Activated T-cell treated with anti-CD3 and anti-CD28 coated beads for 24 hours (primary cell): ENCODE data around the gene TPST1.
"Not testable (repeated sequence)": the region's sequence is repeated elsewhere in the genome, so short reads cannot be mapped to it uniquely, and the experiment has no call there.

Source experiments
- DNase-seq: peaks from one replicate; pipeline ENCODE4 v3.0.0-alpha.2; 2020; ENCODE audit warnings: low read depth

Gene TPST1

DNA sequence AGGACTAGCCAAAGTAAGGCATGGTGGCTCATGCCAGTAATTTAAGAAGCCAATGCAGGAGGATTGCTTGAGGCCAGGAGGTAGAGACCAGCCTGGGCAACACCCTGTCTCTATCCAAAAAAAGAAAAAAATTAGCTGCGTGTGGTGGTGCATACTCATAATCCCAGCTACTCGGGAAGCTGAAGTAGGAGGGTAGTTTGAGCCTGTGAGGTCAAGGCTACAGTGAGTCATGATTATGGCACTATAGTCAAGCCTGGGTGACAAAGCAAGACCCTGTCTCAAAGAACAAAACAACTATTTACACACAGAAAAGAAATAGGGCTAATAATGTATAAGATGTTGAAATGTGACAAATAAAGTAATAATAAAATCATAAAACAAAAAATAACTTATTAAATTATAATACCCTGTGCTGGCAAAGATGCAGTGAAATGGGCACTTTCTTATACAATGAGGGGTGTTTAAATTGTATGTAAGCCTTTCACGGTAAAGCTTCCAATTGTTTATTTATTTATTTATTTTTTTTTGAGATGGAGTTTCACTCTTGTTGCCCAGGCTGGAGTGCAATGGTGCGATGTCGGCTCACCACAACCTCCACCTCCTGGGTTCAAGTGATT is 175.2 kb downstream of the TPST1 start:
- no peak for DNase-seq

DNA sequence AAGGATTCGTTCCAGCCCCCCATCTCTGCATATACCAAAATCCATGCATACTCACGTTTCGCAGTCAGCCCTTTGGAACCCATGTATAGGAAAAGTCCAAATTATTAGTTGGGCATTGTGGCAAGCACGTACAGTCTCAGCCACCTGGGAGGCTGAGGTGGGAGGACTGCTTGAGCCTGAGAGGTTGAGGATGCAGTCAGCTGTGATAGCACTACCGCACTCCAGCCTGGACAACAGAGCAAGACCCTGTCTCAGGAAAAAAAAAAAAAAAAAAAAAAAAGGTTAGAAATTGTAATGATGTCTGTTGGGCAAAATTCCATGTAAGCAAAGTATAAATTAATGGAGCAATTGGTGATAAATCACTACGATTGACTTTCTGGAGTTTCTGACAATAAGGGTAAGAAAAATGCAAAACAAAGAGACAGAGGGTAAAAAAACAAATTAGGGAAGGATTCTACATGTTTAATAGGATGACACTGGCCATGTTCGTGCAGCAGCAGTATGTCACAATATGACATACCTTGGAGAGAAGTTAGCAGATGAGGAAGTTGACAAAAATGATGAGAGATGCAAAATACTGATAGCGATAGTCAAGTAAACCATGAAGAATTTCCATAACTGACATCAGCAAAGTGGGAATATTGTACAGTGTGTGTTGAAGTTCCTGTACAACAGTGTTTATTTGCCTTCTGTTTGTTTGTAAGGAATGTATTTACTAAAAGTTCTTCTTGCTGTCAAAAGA is 177.2 kb downstream of the TPST1 start:
- not testable (repeated sequence) for DNase-seq

DNA sequence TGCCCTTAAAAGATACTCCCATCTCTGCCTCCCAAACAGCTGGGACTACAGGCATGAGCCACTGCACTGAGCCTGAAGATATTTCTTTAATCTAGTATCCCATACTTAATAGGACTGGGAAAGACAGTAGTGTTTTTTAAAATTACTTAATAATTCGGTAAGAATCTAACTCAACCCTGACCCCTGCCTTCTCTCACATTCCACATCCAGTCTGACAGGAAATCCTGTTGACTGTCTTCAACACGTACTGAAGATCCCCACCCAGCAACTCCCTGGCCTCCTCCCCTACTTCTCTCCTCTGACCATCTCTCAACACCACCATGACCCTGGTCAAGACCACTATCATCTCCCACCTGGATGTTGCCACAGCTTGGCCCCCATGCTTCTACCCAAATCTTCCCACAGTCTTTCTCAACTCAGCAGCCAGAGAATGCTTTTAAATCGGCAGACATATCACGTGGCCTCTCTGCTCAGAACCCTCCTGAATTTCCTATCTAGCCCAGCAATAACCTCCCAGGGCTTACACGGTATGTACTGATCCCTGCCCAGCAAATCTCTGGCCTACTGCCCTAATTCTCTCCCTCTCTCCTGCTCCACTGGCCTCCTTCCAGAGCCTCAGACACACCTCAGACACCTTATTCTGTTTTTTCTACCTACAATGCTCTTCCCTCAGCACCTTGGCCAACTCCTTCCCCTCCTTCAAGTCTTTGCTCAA is 180.2 kb downstream of the TPST1 start:
- not testable (repeated sequence) for DNase-seq

DNA sequence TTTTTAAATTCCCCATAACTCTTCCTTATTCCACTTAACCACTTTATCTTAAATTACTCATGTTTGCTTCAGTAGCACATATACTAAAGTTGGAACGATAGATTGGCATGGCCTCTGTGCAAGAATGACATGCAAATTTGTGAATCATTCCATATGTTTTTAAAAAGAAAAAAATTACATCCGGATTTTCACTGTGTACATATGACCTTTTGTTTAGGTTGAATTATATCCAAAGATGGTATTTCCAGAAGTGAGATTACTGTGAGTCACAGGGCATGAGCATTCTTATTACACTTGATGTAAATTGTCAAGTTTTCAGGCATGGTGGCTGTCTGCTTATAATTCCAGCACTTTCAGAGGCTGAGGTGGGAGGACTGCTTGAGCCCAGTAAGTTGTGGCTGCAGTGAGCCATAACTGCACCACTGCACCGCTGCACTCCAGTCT is 190.0 kb downstream of the TPST1 start:
- DNase-seq = not testable (repeated sequence)

DNA sequence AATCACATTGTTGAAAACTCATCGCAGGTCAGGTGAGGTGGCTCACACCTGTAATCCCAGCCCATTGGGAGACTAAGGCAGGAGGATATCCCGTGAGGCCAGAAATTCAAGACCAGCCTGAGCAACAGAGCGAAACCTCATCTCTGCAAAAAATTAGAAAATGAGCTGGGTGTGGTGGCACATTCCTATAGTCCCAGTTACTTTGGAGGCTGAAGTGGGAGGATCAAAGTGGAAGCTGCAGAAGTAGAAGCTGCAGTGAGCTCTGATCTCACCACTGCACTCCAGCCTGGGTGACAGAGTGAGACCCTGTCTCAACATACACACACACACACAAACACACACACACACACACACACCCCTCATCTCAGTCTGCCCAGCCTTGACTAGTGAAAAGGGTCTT is 190.9 kb downstream of the TPST1 start:
- DNase-seq = not testable (repeated sequence)

DNA sequence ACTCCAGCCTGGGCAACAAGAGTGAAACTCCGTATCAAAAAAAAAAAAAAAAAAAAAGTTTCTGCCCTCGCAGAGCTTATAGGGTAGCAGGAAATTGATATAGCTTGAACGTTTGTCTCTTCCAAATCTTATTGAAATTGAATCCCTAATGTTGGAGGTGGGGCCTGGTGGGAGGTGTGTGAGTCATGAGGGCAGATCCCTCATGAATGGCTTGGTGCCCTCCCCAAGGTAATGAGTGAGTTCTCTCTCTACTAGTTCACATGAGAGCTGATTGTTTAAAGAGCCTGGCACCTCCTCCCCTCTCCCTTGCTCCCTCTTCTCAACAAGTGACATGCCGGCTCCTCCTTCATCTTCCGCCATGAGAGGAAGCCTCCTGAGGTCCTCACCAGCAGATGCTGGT is 193.7 kb downstream of the TPST1 start:
- DNase-seq = not testable (repeated sequence)

DNA sequence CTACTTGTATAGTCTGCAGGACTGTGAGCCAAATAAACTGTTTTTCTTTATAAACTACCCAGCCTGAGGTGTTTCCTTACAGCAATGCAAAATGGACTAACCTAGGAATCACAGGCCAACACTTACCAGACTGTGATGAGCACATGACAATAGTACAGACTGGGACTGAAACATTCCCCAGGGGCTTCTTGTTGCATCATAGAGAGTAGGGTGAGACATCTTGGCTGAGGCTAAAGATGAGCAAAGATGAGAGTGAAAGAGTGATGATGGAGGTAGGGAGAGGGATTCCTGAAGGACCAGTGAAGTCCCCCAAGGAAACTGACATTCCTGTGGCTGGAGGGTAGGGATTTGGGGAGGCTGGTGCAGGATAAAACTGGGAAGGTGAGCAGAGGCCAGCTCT is 194.4 kb downstream of the TPST1 start:
- no peak for DNase-seq

DNA sequence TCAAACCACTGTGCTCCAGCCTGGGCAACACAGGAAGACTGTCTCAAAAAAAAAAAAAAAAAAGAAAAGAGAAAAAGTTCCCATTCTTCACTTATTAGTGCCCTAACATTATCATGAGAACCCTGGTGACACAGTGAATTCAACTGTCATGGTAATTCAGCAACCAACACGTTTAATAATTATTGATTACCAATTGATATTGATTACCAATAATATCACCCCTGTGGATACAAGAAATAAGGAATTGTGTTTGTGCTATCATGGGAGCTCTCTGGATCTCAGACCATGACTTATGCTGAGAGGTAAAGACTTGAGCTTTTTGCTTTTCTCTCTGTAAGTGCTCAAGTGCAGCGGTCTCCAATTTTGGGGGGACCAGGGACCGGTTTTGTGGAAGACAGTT is 195.3 kb downstream of the TPST1 start:
- DNase-seq = no peak

DNA sequence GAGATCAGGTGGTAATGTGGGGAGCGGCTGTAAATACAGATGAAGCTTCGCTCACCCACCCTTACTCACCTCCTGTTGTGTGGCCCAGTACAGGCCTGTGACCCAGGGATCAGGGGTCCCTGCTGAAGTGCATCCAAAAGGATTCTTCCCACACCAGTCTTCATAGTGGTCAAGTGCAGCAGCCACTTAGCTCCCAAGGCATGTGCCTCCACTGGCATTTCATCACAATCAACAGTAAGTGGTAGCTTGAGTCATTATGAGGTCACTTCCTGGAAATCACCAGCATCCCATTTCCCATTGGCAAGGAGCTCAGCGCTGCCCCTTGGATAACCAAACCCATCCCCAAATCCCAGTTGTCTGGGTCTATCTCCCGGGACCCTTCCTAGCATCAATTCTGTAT is 196.0 kb downstream of the TPST1 start:
- not testable (repeated sequence) for DNase-seq

DNA sequence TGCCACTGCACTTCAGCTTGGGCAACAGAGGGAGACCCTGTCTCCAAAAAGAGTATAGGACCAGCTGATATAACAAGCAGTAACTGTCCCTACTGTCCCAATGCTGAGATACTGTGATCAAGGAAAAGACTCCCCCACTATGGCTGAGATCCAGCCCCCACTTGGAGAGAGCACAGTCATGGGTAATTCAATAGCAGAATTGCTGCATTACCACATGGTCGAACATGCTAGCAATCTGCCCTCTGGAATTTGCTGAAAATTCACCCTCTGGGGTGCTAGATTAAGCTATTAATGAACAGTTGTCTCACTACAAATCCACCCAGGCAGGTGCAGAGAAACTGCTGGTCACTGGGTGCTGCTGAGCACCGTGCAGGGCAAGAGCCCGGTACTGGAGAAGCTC is 196.8 kb downstream of the TPST1 start:
- not testable (repeated sequence) for DNase-seq

DNA sequence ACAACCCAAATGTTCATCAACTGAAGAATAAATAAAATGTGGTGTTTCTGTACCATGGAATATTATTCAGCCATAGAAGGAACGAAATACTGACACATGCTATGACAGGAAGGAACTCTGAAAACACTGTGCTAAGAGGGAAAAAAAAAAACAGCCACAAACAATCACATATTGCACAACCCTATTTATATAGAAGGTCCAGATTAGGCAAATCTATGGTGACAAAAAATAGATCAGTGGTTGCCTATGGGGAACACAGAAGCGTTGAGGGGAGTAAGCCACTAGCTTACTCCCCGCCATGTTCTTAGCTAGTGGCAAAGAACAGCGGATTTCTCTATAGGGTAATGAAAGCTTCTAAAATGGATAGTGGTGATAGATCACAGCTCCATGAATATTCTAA is 198.4 kb downstream of the TPST1 start:
- no peak for DNase-seq

DNA sequence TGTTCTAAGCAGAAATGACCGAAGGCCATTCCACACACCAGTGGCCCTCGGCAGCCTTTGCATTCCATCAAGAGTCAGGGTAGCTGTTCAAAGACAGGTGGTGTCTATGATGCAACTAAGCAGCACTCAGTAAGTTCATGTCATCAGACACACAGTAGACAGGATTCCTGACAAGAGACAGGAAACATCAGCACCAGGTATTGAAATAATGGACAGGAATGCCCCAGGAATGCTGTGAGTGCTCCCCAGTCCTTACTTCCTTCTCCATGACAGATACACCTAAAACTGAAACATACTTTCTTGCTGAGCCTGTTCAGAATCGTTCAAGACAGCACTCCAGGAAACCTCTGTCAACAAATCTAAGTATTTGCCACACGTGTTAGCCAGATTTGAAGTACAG is 204.4 kb downstream of the TPST1 start:
- no peak for DNase-seq
